A673 (cell line): Measurements from ENCODE around the gene TEX30. TPM values are rescaled to one million over a fixed set of nuclear protein-coding genes. Genes with fewer than 3 reads are reported as not detected.

Source experiments
- BruUV-seq: library from RNA; stranded (reverse); fragments of 400-500 nt; replicated peaks from 2 replicates; lab custom pipeline; 2021; lab: Mats Ljungman, UMichigan
- CTCF ChIA-PET: fragments of 300-600 bp; sonication (Branson Sonifier 250); formaldehyde crosslinking; loops from one replicate; lab custom pipeline; 2022; ENCODE audit warnings: antibody characterized with exemption; lab: Charles Lee
- POLR2A ChIA-PET: fragments of 300-600 bp; sonication (Branson Sonifier 250); formaldehyde crosslinking; loops from one replicate; lab custom pipeline; 2022; ENCODE audit warnings: antibody characterized with exemption; ENCODE audit not compliant: low non-redundant PET; lab: Charles Lee
- DNase-seq: peaks from one replicate; pipeline ENCODE4 v3.0.0-alpha.2; 2015; ENCODE audit warnings: low spot score
- H3K27ac ChIP-seq: fragments of 200-600 bp; sonication (generic); 2 replicates; pipeline ENCODE4 v1.5.1; 2016; ENCODE audit warnings: mixed run types, low read depth, mild to moderate bottlenecking, mixed read lengths, antibody characterized with exemption, low read length; ENCODE audit not compliant: poor library complexity, severe bottlenecking
- H3K27me3 ChIP-seq: fragments of 200-600 bp; sonication (generic); replicated peaks from 2 replicates; pipeline ENCODE4 v1.6.1; 2017; ENCODE audit warnings: mixed run types, low read depth, mild to moderate bottlenecking, mixed read lengths, antibody characterized with exemption, low read length; ENCODE audit not compliant: insufficient read depth, poor library complexity
- H3K36me3 ChIP-seq: fragments of 200-600 bp; sonication (generic); 2 replicates; pipeline ENCODE4 v1.6.1; 2016; ENCODE audit warnings: mixed run types, mild to moderate bottlenecking, mixed read lengths, antibody characterized with exemption, low read length; ENCODE audit not compliant: insufficient read depth, poor library complexity, severe bottlenecking
- H3K4me1 ChIP-seq: fragments of 200-600 bp; sonication (generic); 2 replicates; pipeline ENCODE4 v1.6.1; 2017; ENCODE audit warnings: mixed run types, mild to moderate bottlenecking, mixed read lengths, antibody characterized with exemption, low read length; ENCODE audit not compliant: insufficient read depth, poor library complexity, severe bottlenecking
- H3K4me3 ChIP-seq: fragments of 200-600 bp; sonication (generic); 2 replicates; pipeline ENCODE4 v1.5.1; 2016; ENCODE audit warnings: low read depth, mixed run types, mild to moderate bottlenecking, mixed read lengths, low read length; ENCODE audit not compliant: poor library complexity, severe bottlenecking
- H3K9me3 ChIP-seq: fragments of 200-600 bp; sonication (generic); 2 replicates; pipeline ENCODE4 v1.6.1; 2016; ENCODE audit warnings: mixed run types, low read depth, mild to moderate bottlenecking, mixed read lengths, antibody characterized with exemption, low read length; ENCODE audit not compliant: poor library complexity, severe bottlenecking
- CTCF ChIP-seq: fragments of 300-800, 200-600 bp; sonication (generic); conservative IDR thresholded peaks from 2 replicates; pipeline ENCODE4 v1.5.1; 2017; ENCODE audit warnings: low read depth, mild to moderate bottlenecking, antibody characterized with exemption, low read length, moderate library complexity, mixed read lengths
- EZH2 ChIP-seq: fragments of 200-600 bp; sonication (generic); IDR thresholded peaks from 2 replicates; pipeline ENCODE4 v1.6.1; 2017; ENCODE audit warnings: borderline replicate concordance, low read depth, mild to moderate bottlenecking, mixed read lengths, antibody characterized with exemption, low read length; ENCODE audit not compliant: poor library complexity, severe bottlenecking
- intact Hi-C: fragments of 100-400 bp; cut with micrococcal nuclease; formaldehyde crosslinking; loops from one replicate; pipeline ENCODE4 v1.10.0; 2022; ENCODE audit not compliant: unreplicated experiment
- total RNA-seq: library from RNA; stranded (reverse); gene quantifications from 2 replicates; pipeline ENCODE4 v1.2.3, GENCODE V29; 2021

Gene TEX30
- total RNA-seq, 1 experiment from 2014 or later: 44.1 TPM

GRCh38 chr13:102758842-102759241 is 14.7 kb downstream of the TEX30 start:
- Histone ChIP-seq H3K4me3 (no peak overlapping the region), H3K27me3 (no peaks in the 10 kb centered on the region), H3K4me1 (no peaks in the 10 kb centered on the region), H3K36me3 (no peaks in the 10 kb centered on the region), H3K9me3 (no peaks in the 10 kb centered on the region), H3K27ac (no peak overlapping the region)
- DNase-seq: no peak
- ChIA-PET POLR2A (no interaction called here), CTCF (no interaction called here)
- intact Hi-C loops: no loop called here
- TF ChIP-seq EZH2: no peak
- no peak for TF ChIP-seq CTCF
- no TSS peak for BruUV-seq

- no peak overlapping the region for H3K27ac ChIP-seq
- intact Hi-C loops: no loop called here
- no peaks in the 10 kb centered on the region for H3K27me3 ChIP-seq
- H3K4me3 ChIP-seq: no peak overlapping the region
- no peak for DNase-seq
- TF ChIP-seq CTCF (no peak), EZH2 (no peak)
- BruUV-seq: no TSS peak
- ChIA-PET POLR2A (no interaction called here), CTCF (no interaction called here)
- no peaks in the 10 kb centered on the region for H3K36me3 ChIP-seq
- no peaks in the 10 kb centered on the region for H3K4me1 ChIP-seq
- peaks cover 3% of the 10 kb centered on the region for H3K9me3 ChIP-seq
Measured at GRCh38 chr13:102757006-102757405, 16.6 kb downstream of the TEX30 start.

- DNase-seq: no peak
- TF ChIP-seq CTCF: no peak
- no peak for TF ChIP-seq EZH2
- no peak overlapping the region for H3K27ac ChIP-seq
- no peaks in the 10 kb centered on the region for H3K27me3 ChIP-seq
- no peak overlapping the region for H3K4me3 ChIP-seq
- intact Hi-C loops: no loop called here
- H3K36me3 ChIP-seq: no peaks in the 10 kb centered on the region
- BruUV-seq: no TSS peak
- peaks cover 4% of the 10 kb centered on the region for H3K9me3 ChIP-seq
- no peaks in the 10 kb centered on the region for H3K4me1 ChIP-seq
- ChIA-PET CTCF (no interaction called here), POLR2A (no interaction called here)
Measured at GRCh38 chr13:102751886-102752285, 21.7 kb downstream of the TEX30 start.
